GM18858 (cell line): ENCODE data around the gene TSFM.

Experiments
- ATAC-seq: cut with Tn5 transposase; IDR thresholded peaks from one replicate; pipeline ENCODE4 v1.9.1; 2021; ENCODE audit not compliant: unreplicated experiment

TSFM gene

DNA sequence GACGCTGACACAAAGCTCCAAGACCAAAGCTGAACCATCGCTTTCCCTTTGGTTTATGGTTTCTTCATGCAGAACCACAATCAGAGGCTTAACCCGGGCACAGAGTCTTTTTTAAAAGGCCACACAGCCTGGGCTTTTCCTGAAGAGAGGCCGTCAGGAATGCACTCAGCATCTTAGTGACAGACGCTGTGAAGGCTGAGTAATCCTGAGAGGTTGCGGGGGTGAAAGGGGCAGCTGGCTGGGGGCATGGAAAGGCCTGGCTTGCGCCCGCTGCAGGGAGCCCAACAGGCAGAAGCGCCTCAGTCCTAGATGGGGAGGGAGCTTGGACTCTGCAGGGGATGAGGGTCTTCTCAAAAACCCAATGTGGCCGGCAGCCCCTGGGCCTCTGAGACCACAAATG lies 50.4 kb downstream of the TSFM start:
- ATAC-seq: no peak

DNA sequence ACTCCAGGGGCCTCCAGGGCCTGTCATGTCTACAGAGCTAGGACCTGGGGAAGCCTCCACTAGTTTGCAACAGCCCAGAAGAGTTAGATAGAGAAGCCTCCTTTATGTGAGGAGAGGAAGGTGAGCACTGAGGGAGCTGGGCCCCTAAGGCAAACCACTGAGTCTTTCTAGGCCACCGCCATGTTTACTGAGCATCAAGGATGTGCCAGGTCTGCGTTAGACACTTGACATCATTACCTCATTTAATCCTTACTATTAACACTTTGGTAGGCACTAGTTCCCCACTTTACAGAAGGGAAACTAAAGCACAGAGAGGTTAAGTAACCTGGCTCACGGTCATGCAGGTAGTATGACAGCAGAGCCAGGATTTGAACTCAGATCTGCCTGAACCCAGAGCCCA lies 51.1 kb downstream of the TSFM start:
- no peak for ATAC-seq

DNA sequence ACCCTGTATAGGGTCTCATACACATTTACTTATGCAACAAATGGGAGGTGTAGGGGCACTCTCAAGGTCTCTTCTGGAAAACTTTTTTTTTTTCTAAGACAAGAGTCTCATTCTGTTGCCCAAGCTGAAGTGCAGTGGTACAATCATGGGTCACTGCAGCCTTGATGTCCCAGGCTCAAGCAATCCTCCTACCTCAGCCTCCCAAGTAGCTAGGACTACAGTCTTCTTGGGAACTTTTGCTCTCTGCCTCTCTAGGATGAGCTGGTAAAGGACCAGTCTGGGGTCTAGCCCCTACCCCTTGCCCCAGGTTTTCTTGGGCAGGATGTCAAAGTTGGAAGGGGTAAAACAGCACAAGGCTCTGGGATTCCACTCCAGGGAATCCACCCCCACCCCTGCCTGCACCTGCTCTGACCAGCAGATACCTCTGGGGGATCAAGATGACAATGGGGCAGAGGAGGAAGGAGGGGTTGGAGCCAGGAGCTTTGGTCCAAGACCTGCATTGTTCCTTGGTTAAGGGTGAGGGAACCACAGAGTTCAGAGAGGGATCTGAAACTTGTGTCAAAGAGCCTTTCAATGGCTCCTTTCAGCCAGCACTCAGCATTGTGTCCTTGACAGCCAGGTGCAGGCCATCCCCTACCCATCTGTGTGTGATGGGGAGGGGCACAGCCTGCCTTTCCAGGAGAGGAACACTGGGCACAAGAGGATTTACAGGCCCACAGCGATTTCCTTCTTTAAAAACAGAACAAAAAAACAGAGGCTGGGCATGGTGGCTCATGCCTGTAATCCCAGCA lies 51.7 kb downstream of the TSFM start:
- no peak for ATAC-seq

DNA sequence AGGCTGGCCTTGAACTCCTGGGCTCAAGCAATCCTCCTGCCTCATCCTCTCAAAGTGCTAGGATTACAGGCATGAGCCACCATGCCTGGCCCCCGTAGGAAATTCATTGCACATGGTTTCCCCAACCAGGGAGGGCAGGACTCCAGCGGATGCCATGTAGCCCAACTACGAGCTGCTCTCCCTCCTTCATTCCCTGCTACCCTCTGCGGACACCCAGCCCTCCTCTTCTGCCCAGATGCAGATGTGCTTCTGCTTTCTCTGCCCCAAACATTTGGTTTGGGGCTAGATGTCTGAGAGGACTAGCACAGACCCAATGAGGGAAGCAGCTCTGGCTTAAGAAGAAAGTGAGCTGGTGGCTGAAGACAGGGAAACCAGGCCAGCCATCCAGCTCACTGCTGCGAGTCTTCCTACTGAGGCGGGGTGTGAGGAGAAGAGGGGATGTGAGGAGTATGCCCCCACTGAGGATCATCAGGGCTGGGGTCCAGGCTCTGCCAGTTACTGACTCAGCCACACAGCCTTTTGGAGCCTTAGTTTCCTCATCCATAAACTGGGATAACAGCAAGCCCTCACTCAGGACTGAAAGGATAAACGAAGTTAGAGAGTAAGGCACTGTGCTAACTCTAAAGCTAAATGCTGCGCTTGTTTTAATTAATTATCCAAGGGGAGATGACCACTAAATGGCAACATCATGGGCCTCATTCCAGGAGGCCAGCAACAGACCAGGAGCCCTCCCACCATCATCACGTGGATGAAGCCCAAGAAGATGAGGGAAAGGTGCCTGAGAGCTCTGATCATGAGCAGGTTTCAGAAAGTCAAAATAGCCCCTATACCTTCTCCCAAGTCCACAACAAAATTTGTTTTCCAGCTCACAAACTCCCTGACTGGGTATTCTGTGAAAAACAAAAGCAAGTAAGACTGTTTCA lies 53.0 kb downstream of the TSFM start:
- ATAC-seq: no peak

DNA sequence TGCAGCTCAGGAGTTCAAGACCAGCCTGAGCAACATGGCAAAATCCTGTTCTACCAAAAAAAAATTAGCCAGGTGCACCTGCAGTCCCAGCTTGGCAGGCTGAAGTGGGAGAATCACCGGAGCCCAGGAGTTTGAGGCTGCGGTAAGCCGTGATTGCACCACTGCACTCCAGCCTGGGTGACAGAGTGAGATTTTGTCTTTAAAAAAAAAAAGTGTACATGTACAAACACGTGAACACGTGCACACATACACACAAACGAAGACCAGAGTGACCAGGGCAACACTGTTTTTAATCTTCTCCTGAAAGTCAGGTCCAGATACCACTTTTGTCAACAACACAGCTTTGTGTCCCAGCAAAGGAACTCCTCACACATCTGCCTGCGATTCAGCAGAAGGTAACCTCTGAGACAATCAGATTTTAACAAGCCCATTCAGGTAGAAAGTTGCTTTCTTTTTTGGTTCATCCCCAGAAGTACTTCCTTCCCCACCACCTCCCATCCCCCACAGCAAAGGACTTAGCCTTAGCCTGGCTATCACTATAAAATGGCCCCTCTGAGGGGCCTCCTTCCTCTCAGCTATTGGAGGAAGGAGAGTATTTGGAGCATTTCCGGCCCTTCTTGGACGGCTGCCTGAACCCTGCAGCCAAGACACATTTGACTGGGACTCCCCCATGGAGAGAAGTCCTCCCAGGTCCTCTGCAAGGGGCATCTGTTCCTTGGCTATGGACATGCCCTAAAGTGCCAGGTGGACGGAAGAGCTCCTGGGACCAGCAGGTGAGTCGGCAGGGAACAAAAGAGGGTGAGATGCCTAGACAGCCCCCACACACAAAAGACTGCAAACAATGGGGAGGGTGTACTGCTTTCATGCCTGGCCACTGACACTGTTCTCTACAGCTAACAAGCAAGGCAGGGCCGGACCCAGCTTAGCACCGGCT lies 54.1 kb downstream of the TSFM start:
- ATAC-seq: peak; percentile 45

DNA sequence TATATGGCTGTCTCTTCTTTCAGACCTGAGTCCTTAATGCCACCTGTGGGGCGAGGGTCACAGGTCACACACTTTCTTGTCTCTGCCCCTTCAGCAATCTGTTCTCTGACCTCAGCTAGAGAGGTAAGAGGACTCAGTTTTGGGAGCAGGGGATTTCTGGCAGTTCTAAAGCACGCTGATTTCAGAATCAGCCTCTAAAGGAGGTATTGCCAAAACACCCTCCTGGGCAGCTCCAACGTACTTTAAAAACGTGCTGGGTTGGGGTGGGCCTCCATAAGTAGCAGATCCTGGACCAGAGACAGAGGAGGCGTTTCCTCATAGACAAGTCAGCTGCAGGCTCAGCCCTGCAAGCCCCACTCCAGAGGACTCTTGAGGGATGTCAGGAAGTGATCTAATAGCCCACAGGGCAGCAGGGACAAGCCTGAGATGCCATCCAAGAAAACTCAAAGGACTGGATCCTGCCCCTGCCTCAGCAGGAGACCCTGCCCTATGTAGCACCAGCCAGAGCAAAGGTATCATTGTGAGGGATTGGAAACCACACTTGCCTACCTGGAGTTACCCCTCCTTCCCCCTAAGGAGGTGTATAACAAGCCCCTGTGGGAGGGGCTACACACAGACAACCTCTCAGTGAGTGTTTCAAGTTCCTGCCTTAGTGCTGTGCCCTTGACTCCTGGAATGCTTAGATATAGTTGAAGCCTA lies 55.4 kb downstream of the TSFM start:
- ATAC-seq: no peak

DNA sequence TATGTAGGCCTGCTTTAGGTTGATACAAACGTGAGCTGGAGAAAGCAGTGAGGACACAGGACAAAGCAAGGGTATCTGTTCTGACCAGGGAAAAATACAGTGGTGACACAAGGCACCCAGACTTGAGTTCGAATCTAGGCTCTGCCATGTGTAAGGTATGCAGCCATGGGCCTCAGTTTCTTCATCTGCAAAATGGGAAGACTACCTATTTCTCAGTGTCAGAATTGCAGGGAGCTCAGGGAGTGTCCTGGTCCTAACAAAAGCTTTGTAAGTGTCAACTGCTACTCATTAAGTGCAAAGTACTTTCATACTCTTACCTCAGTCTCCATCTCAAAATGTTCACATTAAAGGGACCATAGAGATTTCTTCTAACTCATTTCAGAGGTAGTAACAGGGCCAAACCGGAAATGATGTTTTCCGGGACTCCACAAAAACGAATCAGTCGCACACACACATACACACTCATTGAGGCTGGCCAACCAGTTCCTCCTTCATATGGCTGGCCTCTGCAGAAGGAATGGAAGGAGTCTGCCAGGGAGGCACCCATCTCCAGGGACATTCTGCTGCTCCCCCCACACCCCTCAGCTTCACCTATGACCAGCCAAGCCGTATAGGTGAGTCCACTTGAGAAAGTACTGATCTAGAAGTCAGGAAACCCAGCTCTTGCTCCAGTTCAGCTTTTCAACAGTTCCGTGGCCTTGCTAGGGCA lies 56.2 kb downstream of the TSFM start:
- no peak for ATAC-seq

DNA sequence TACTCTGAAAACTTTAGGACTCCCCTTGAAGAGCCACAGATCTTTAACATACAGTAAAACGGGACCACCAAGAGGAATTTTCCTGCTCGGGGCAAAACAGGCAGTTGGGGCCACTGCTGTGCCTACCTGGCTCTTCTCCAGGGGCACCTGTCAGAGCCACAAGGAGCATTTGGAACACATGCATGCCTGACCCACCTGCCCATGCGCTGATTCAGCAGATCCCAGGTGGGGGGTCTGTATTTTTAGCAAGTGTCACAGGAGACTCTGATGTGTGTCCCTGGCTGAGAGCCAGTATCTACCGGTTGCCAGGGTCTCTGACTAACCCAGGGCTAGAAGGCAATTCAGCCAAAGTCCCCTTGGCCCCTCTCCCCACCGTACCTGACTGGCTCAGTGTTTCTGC lies 57.4 kb downstream of the TSFM start:
- ATAC-seq: no peak

DNA sequence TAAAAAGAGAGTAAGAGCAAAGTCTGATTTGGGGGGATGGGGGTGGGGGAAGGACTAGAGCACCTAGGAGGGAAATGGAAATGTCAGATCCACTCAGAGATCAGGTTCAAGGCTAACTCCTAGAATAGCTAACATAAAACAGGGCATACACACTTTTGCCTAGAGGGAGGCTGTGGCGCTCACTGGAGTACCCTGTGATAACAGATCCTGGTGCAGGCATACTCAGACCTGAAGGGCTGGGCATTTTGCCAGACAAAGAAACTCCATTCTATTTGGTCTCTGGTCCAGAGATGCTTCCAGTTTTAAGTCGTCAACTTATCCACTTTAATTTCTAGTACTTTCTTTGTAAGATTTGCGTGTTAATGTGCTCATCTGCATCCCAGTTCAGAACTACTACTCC lies 58.1 kb downstream of the TSFM start:
- ATAC-seq: no peak

DNA sequence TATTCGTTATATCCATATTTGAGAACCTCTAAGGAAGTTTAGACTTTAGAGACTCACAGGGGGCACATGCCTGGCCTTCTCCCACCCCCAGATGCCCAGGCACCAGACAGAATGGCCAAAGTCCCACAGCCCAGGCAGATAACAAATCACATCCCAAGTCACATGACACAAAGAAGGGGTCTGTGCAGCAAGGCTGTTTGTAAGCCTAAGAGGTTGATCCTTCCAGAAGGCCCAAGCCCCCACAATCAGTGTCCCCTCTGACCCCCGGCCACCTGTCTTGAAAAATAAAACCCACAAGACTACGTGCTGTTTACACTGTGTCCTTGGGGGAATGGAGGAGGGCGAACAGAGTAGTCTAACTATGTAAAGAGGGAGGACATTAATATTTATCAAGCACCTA lies 58.9 kb downstream of the TSFM start:
- no peak for ATAC-seq

DNA sequence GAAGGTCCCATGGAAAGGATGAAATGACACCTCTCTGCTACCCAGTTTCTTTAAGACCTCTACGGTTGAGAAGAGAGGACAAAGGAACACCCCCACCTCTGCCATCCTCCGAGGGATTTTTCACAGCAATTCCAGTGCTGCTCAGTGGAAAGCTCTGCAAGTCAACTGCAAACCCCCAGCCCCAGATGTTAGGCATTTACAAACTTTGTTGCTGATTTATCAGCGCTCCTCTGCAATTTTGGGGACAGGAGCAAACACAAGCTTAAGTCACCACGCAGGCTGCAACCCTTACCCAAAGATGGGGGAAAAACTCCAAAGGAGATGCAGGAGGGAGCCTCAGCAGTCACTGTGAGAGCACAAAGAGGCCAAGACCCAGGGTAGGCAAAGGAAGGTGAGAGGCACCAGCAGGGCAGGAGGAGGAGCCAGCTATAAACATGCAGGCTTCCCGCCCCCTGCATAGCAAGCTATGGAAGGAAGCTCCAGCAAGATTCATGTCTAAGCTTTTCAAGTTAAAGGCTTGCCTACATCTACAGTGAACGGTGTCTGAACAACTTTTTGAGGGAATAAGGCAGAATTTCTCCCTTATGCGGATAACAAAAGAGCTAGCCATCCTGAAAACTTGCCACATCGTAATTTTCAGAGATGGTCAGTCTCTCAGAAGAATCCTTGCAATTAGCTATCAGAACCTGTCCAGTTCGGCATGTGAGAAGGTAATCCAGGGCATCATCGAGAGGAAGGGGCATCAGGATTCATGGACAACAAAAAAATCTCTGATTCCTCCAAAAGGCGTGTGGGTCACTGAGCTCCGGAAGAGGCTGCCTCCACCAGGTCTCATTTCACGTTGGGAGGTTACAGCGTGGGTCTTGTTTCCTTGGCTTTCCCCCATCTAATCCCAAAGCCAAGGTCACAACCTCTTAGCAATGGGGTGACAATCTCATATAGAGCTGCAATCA lies 60.0 kb downstream of the TSFM start:
- no peak for ATAC-seq

DNA sequence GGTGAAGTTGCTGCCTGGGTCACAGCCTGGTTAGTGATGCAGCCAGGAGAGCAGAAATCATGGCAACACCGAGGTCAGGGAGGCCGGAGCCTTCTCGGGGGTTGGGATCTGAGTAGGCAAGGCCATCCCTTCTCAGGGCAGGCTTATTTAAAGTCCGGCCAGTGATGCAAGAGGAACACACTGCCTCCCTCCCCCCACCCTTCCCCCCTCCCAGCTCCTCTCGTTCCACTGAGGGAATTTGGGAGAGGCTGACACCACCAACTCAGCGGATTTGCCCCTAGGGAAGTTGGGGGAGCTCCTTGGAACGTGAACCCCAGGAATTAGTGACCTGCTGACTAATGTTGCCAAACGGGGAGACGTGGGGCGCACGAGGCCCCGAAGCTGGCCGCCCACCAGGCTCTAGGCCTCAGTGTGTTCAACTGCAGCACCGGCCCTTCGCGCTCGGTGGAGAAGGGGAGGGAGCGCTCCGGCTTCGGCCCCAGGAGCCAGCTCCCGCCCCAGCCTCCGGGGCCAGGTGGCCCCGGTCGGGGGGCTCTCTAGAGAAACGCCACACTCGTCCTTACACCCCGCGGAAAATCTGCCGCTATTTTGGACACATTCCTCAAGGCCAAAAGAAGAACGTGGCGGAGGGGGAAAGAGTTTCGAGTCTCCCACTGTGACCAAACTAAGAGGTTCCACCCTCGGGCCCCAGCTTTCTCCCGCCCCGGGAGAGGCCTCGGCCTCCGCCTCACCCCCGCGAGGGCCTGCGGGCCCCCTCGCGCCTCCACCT lies 62.3 kb downstream of the TSFM start:
- ATAC-seq: no peak

DNA sequence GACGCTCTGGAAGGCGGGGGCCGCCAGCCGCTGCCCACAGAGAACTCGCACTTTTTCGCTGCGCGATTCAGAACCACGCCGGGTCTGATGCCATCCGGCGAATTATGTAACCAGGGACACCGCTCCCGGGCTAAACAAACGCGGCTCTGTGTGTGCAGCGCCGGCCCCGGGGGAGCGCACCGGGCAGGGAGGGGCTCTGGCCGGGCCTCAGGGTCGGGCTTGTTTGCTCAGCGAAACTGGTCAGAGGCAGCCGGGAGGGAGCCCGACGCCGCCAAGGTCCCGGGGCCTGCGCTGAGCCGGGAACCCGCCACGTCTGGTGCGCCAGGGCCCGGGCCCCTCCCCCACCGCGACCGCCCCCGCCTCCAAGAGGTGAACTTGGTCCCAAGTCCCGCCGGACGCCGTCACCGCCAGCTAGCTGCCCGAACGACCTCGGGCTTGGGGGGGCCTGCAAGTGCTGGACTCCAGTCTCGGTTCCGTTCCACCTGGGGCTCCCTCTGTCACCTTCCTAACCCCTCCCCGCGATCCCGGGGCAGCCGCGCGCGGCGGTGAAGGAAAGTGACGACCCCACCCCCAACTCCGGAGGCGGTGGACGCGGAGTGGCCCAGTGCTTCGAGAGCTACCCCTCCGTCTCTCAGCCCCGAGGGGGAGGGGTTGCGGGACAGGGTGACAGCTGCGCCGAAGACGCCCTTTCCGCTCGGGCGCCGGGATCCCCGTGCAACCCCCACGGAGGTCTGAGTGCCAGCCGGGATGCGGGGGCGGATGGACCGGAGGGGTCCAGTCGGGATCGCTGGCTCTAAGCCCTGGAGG lies 63.1 kb downstream of the TSFM start:
- no peak for ATAC-seq

DNA sequence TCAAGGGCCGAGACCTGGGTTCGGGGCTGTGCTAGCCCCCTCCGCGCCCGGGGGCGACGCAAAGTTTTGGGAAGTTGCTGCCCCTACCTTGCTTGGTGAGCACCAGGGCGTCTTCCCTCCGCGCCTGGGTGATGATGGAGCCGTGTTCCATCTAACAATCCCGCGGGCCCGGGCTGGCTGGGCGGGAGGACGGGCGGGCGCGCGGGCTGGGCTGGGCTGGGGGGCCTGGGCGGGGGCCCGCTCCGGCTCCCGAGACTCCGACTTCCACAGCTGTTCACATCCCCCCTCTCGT lies 63.6 kb downstream of the TSFM start:
- ATAC-seq: no peak

DNA sequence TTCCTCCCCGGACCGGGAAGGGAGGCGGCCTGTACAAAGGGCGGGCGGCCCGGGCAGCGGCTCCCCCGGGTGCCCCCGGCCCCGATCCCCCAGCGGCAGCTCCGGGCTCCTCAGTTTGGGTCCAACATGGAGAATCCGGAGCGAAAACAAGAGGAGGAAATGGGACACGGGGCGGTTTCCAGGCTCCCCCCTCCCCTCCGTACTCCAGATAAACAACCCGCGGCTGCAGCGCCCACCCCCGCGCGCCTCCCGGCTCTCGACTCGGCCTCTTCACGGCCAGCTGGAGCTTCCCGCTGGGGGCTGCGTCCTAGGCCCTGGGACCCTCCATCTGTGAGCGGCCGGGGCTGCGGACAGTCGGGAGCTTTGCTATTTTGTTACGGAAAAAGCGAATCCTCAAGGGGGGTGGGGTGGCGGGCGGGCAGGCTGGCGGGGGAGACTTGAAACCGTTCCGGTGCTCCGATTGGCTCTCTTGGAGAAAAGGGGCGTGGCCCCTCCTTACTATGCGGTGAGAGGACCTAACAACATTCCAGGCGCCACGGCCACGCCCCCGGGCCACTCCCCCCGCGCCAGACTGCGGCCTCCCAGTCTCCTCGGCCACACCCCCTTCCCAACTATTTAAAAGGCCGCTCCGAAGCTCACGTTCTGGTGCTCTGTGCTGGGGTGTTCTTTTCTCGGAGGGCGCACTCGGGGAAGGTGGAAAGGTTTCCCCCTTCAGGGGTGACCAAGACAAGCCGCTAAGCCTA lies 64.2 kb downstream of the TSFM start, which contains the start of gene CTDSP2:
Gene CTDSP2, minus strand, starts transcription at position 153 of the 743 bp plus-strand sequence. CDS start 294 bp downstream, outside the sequence.
- ATAC-seq: peak; percentile 30
